Measurements from ENCODE around the gene TPPP3.

GRCh38 chr16:67396159-67397035 is 3.1 kb upstream of the TPPP3 start:
- TF ChIP-seq POLR2A (IDR thresholded peaks at IDR 0.05) (no peak), CTCF (IDR thresholded peaks at IDR 0.05) (no peak)

Data from lower leg skin (tissue), 3 donors.